ENCODE measurements around the gene YWHAQ.
A peak's percentile ranks its signal among the peaks of the same experiment; 100 is the strongest.
"Not testable (repeated sequence)": the region's sequence is repeated elsewhere in the genome, so short reads cannot be mapped to it uniquely, and the experiment has no call there.

Gene YWHAQ

DNA sequence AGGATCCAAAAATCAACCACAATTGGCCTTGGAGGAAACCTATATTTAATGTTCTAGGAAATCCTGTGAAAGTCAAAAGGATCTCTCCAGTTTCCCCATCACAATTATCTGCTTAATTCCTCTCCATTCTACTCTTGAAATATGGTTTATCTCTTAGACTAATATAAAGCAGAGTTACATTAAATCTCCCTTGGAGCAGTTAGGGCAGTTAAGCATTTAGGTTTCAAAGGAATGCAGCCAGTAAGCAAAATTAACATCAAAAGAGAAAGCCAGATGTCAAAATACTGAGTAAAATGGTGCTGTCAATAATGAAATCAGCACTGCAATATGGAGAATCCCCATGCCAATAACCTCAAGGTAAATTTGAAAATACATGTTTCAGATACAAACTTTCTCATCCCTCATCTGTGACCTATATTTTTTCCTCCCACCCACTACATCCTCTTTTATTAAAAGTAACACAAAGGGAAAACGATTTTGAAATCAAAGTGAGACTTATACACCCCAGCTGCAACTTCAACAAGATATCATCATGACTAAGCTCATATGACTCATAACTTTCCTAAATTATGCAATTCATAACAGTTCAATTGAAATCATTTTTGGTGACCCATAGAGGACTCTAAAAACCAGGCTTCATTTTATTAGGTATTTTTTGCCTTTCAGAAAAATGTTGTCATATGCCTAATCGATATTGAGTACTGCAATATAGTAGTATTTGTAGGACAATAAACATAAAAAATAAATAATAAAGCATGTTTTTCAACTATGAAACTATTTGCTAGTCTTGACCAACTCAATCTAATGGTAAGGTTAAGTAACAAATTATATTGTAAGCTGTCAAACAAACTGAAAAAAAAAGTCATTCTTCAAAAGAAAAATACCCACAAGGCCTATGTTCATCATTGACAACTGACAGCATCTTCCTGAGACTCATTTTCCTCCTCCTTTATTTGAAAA is 78.3 kb downstream of the YWHAQ start:
- peak; percentile 70 for DNase-seq (ENCODE audit: low spot score)

DNA sequence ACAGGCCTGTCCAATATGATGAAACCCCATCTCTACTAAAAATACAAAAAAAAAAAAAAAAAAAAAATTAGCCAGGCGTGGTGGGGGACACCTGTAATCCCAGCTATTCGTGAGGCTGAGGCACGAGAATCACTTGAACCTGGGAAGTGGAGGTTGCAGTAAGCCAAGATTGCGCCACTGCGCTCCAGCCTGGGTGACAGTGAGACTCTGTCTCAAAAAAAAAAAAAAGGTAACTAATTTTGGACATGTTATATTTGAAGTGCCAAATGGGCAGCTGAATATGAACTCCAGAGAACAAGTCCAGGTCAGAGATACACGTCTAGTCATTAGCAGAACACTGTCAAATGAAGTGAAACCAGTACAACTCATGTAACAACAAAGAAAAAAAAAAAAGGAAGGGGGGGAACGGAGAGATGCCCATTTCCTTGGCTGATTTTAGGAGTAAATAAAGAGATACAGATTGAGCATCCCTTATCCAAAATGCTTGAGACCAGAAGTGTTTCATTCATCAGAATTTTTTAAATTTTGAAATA is 79.9 kb downstream of the YWHAQ start:
- not testable (repeated sequence) for DNase-seq (ENCODE audit: low spot score)

DNA sequence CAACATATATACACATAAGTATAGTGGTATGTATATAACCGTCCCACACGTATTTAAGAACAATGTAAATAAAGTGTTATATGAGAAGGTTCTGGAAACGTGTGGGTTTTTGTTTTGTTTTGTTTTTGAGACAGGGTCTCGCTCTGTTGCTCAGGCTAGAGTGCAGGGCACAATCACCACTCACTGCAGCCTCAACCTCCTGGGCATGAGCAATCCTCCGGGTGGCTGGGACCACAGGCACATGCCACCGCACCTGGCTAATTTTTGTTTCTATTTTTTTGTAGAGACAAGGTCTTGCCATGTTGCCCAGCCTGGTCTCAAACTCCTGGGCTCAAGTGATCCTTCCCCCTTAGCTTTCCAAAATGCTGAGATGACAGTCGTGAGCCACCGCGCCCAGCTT is 81.4 kb downstream of the YWHAQ start:
- DNase-seq (ENCODE audit: low spot score) = no peak

DNA sequence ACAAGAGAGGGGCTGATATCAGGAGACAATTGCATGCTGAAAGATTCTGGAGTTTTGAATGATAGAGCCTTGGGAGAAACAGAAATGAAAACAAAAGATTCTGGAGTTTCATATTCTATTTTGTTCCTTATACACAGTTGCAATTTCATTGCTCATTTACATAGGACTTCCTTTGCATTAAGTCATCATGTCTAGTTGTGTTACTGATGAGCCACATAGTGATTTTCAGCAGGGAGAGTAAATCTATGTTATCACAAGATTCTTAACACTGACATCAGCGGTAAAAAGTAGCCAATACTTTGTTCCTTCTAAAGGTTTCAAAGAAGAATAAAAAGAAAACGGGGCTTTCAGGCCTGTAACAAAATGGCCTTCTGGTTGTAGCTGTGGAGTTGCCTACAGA is 82.3 kb downstream of the YWHAQ start:
- DNase-seq (ENCODE audit: low spot score) = no peak

DNA sequence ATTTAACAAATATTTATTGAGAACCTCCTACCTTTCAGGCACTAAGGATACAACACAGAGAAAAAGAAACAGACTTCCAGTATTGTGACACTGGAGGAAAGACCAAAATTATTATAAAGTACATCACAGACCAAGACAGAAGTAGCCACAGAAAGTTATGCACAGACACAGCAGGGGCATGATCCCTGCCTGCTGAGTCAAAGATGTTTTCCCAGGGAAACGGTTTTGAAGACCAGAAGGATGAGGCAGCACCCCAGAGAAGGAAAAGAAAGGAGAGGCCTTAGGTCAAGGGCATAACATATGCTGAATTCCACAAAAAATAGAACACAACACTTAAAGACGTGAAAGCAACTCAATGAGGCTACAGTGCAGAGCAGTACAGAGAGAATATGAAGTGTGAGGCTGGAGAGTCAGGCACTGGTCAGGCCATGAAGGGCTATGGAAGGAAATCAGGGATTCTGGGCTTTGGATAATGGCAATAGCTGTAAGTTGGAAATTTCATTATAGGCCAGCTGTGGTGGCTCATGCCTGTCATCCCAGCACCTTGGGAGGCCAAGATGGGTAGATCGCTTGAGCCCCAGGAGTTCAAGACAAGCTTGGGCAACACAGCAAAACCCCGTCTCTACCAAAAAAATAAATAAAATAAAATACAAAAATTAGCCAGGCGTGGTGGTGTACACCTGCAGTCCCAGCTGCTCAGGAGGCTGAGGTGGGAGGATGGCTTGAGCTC is 83.4 kb downstream of the YWHAQ start:
- DNase-seq (ENCODE audit: low spot score) = no peak

DNA sequence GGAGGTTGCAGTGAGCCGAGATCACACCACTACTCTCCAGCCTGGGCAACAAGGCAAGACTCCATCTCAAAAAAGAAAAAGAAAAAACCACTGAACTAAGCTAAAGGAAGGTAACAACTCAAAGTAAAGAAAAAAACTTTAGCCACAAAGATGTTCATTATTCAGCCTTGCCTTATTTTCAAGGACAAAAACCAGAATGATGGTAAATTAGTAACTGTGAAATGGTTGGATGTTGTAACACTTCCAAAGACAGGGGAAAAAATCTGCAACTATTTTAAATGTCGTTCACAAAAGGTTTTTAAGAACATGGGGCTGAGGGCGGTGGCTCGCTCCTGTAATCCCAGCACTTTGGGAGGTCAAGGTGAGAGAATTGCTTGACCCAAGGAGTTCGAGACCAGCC is 85.3 kb downstream of the YWHAQ start:
- DNase-seq (ENCODE audit: low spot score) = no peak

DNA sequence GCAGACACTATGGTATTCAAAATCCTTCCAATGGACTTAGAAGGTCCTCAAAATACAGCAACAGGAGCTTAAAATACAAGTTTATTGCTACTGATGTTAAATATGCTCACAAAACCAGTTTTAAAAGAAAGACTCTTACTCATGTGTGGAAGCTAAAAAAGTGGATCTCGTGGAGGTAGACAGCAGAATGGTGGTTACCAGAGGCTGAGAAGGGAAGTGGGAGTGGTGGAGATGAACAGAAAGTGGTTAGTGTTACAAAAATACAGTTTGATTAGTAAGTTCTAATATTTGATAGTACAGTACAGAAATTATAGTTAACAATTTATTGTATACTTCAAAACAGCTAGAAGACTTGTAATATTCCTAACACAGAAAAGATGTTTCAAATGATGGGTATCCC is 87.2 kb downstream of the YWHAQ start:
- no peak for DNase-seq (ENCODE audit: low spot score)

DNA sequence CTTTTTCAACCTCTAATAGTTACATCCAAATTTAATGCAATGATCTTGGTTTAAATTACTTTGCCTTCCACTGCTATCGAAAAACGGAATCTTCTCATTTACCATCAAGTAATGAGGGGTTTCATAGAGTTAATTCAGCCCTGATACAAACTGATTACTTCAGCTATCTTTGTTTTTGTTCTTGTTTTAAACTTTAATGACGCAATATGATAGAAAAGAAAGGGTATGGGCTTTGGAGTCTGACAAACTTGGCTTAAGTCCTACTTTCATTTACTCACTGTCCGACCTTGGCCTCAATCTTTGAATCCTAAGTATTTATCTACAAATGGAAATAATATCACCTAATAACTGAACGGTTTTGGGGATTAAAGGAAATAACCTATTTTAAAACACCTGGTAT is 91.3 kb downstream of the YWHAQ start:
- no peak for DNase-seq (ENCODE audit: low spot score)

DNA sequence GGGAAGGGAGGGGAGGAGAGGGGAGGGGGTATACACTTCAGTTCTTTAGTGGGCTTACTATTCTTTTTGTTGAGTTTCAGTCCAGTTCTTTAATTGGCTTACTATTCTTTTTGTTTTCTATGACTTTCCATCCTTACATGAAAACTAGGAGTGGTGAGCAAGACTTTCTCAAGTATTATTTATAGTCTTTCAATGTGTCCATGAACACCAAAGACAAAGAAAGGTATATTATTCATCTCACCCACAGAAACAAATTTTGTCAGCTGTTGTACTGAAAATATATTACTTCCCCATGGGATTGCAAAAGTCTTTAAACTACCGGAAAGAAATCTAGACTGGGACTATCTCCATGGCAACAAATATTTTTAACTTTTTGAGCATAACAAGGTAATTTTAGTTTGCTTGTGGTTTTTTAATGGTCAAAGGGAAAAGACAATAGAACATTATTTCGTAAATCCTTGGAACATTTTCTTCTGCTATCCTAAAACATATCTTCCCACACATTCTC is 92.7 kb downstream of the YWHAQ start:
- DNase-seq (ENCODE audit: low spot score) = peak; percentile 31

DNA sequence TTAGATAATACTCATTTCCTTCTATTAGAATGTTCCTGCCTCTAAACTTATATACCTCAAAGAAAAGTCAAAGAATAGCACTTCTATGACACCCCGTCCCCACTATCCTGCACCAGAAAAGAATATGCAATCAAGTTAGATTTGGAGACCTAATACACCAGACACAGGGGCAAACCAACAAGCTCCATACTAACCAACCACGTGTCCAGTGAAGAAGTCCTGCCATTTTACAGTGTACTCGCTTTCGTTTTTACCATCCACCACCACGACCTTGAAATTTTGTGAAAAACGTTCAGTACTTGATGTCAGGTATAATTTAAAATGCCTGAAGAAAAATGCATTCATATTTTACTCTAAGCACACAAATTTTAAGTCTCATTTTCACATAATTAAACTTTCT is 94.3 kb downstream of the YWHAQ start:
- DNase-seq (ENCODE audit: low spot score) = no peak

DNA sequence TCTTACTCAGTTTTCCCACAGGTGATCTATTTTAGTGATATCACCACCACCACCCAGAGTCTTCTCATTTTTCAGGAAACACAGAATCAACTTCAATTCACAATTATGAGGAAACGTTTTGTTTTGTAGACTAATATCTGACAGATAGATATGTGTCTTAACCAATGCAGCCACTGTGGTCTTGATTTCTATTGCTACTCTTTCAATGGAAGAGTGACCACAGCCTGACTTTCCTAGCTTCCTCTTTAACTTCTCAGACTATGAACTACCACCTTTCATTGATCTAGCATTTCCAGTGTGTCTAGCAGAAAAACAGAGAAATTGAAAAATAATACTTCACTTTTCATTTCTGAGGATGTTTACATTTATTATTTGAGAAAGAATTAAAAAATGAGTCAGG is 95.6 kb downstream of the YWHAQ start:
- no peak for DNase-seq (ENCODE audit: low spot score)

Data from kidney capillary endothelial cell (primary cell).